Loucy (cell line): ENCODE data around the gene ZNF648.

Experiments
- CTCF ChIP-seq: fragments of 200-600 bp; sonication (generic); conservative IDR thresholded peaks from 2 replicates; pipeline ENCODE4 v1.5.1; 2014; ENCODE audit warnings: mild to moderate bottlenecking, antibody characterized with exemption, low read length
- EZH2phosphoT487 ChIP-seq: fragments of 200-600 bp; IDR thresholded peaks from 2 replicates; pipeline ENCODE4 v1.6.1; 2018; ENCODE audit warnings: antibody characterized with exemption, mild to moderate bottlenecking, moderate library complexity, borderline replicate concordance

GRCh38 chr1:182085726-182086125, 24.2 kb upstream of the ZNF648 start:
- TF ChIP-seq CTCF (no peak), EZH2phosphoT487 (no peak)
